Subcutaneous abdominal adipose tissue (tissue), 5 donors: ENCODE measurements around the gene LRRC36.

Experiments
- H3K27ac ChIP-seq: one replicate; pipeline ENCODE4 v1.7.0; 2013; ENCODE audit warnings: low read depth, mild to moderate bottlenecking, inconsistent platforms, low read length, moderate library complexity
- H3K27me3 ChIP-seq, 5 donors: one replicate each; pipeline ENCODE4 v1.7.0; 2013; ENCODE audit warnings: low read length in 5 of 5, inconsistent platforms in 1 of 5; ENCODE audit not compliant: control insufficient read depth in 5 of 5, insufficient read depth in 4 of 5
- H3K36me3 ChIP-seq, 5 donors: one replicate each; pipeline ENCODE4 v1.7.0; 2013; ENCODE audit warnings: low read length in 5 of 5; ENCODE audit not compliant: control insufficient read depth in 5 of 5, insufficient read depth in 5 of 5
- H3K4me1 ChIP-seq, 5 donors: one replicate each; pipeline ENCODE4 v1.7.0; 2013; ENCODE audit warnings: low read length in 5 of 5, mild to moderate bottlenecking in 3 of 5, moderate library complexity in 1 of 5; ENCODE audit not compliant: control insufficient read depth in 5 of 5, insufficient read depth in 5 of 5
- H3K4me3 ChIP-seq, 5 donors: one replicate each; pipeline ENCODE4 v1.7.0; 2013; ENCODE audit warnings: low read length in 5 of 5, low read depth in 1 of 5
- H3K9ac ChIP-seq, 5 donors: one replicate each; pipeline ENCODE4 v1.7.0; 2013; ENCODE audit warnings: low read length in 5 of 5, mild to moderate bottlenecking in 4 of 5, moderate library complexity in 3 of 5
- H3K9me3 ChIP-seq, 5 donors: one replicate each; pipeline ENCODE4 v1.7.0; 2013; ENCODE audit warnings: low read length in 5 of 5; ENCODE audit not compliant: control insufficient read depth in 5 of 5
- donor health status: healthy.
- donor health status: healthy.
- donor health status: healthy.
- donor health status: healthy.
- donor health status: healthy.

LRRC36 gene

GRCh38 chr16:67296420-67296819, 30.2 kb upstream of the LRRC36 start:
- no peak overlapping the region for H3K9ac ChIP-seq
- H3K9me3 ChIP-seq, result no peaks in the 10 kb centered on the region
- no peak overlapping the region for H3K4me3 ChIP-seq
- H3K4me1 ChIP-seq, result peaks cover 0 to 5% (median 0%) of the 10 kb centered on the region in 5 donors
- no peaks in the 10 kb centered on the region for H3K36me3 ChIP-seq
- H3K27me3 ChIP-seq, result peaks cover 0 to 13% (median 9%) of the 10 kb centered on the region in 5 donors
- no peak overlapping the region for H3K27ac ChIP-seq

- Histone ChIP-seq H3K27ac (no peak overlapping the region), H3K27me3 (peaks cover 0 to 13% (median 10%) of the 10 kb centered on the region in 5 donors), H3K9me3 (no peaks in the 10 kb centered on the region), H3K36me3 (no peaks in the 10 kb centered on the region), H3K4me1 (peaks cover 0 to 5% (median 0%) of the 10 kb centered on the region in 5 donors), H3K9ac (no peak overlapping the region), H3K4me3 (no peak overlapping the region)
Measured at GRCh38 chr16:67298277-67298676, 28.3 kb upstream of the LRRC36 start.

- Histone ChIP-seq H3K36me3 (no peaks in the 10 kb centered on the region), H3K4me1 (peaks cover 0 to 5% (median 0%) of the 10 kb centered on the region in 5 donors), H3K9ac (no peak overlapping the region), H3K27me3 (peaks cover 0 to 13% (median 10%) of the 10 kb centered on the region in 5 donors), H3K4me3 (no peak overlapping the region), H3K27ac (no peak overlapping the region), H3K9me3 (no peaks in the 10 kb centered on the region)
Measured at GRCh38 chr16:67299269-67299668, 27.3 kb upstream of the LRRC36 start.

- Histone ChIP-seq H3K9ac (no peak overlapping the region), H3K27me3 (peaks cover 0 to 10% (median 7%) of the 10 kb centered on the region in 5 donors), H3K9me3 (no peaks in the 10 kb centered on the region), H3K4me1 (peaks cover 0 to 5% (median 0%) of the 10 kb centered on the region in 5 donors), H3K27ac (no peak overlapping the region), H3K4me3 (no peak overlapping the region), H3K36me3 (no peaks in the 10 kb centered on the region)
Measured at GRCh38 chr16:67301080-67301782, 25.4 kb upstream of the LRRC36 start.

- Histone ChIP-seq H3K27ac (no peak overlapping the region), H3K4me1 (peaks cover 0 to 5% (median 0%) of the 10 kb centered on the region in 5 donors), H3K4me3 (no peak overlapping the region), H3K9me3 (no peaks in the 10 kb centered on the region), H3K27me3 (peaks cover 0 to 9% (median 7%) of the 10 kb centered on the region in 5 donors), H3K36me3 (no peaks in the 10 kb centered on the region), H3K9ac (no peak overlapping the region)
Measured at GRCh38 chr16:67302076-67302475, 24.5 kb upstream of the LRRC36 start.

- Histone ChIP-seq H3K36me3 (no peaks in the 10 kb centered on the region), H3K27ac (no peak overlapping the region), H3K4me3 (no peak overlapping the region), H3K27me3 (peaks cover 0 to 9% (median 7%) of the 10 kb centered on the region in 5 donors), H3K9ac (no peak overlapping the region), H3K9me3 (no peaks in the 10 kb centered on the region), H3K4me1 (peaks cover 0 to 5% (median 0%) of the 10 kb centered on the region in 5 donors)
Measured at GRCh38 chr16:67302970-67303369, 23.6 kb upstream of the LRRC36 start.

- Histone ChIP-seq H3K4me1 (peaks cover 0 to 5% (median 0%) of the 10 kb centered on the region in 5 donors), H3K9me3 (no peaks in the 10 kb centered on the region), H3K27me3 (peaks cover 0 to 9% (median 3%) of the 10 kb centered on the region in 5 donors), H3K27ac (no peak overlapping the region), H3K4me3 (no peak overlapping the region), H3K36me3 (no peaks in the 10 kb centered on the region), H3K9ac (no peak overlapping the region)
Measured at GRCh38 chr16:67304020-67304419, 22.6 kb upstream of the LRRC36 start.

- H3K27me3 ChIP-seq, result peaks cover 0 to 7% (median 3%) of the 10 kb centered on the region in 5 donors
- no peak overlapping the region for H3K4me3 ChIP-seq
- H3K9me3 ChIP-seq, result no peaks in the 10 kb centered on the region
- peaks cover 0 to 5% (median 0%) of the 10 kb centered on the region in 5 donors for H3K4me1 ChIP-seq
- no peak overlapping the region for H3K27ac ChIP-seq
- H3K36me3 ChIP-seq, result no peaks in the 10 kb centered on the region
- no peak overlapping the region for H3K9ac ChIP-seq
Measured at GRCh38 chr16:67305216-67306071, 21.2 kb upstream of the LRRC36 start.

GRCh38 chr16:67310561-67310960, 16.1 kb upstream of the LRRC36 start:
- H3K27me3 ChIP-seq, result no peaks in the 10 kb centered on the region

More at GRCh38 chr16:67310561-67310960, 16.1 kb upstream of the LRRC36 start:
- H3K4me3 ChIP-seq, result no peak overlapping the region
- no peaks in the 10 kb centered on the region for H3K36me3 ChIP-seq
- H3K4me1 ChIP-seq, result peaks cover 2 to 8% (median 5%) of the 10 kb centered on the region in 5 donors
- H3K27ac ChIP-seq, result no peak overlapping the region
- H3K9ac ChIP-seq, result no peak overlapping the region
- no peaks in the 10 kb centered on the region for H3K9me3 ChIP-seq
